ENCODE data around the gene LCN1. TPM values are rescaled to one million over a fixed set of nuclear protein-coding genes. Genes with fewer than 3 reads are reported as not detected.
"Not testable (repeated sequence)": the region's sequence is repeated elsewhere in the genome, so short reads cannot be mapped to it uniquely, and the experiment has no call there.

Gene LCN1
- total RNA-seq, 1 donor from 2014 or later: not detected

- not testable (repeated sequence) for DNase-seq (ENCODE audit: low spot score in 2 of 2); FAIRE-seq
These were observed 22.1 kb downstream of the LCN1 start for GRCh38 chr9:135543262-135543894.

GRCh38 chr9:135544981-135545635, 23.9 kb downstream of the LCN1 start:
- DNase-seq (ENCODE audit: low spot score in 2 of 2): no peak
- FAIRE-seq: no peak

GRCh38 chr9:135545646-135546176, 24.5 kb downstream of the LCN1 start, which contains the start of gene OBP2A:
OBP2A (plus strand) TSS chr9:135546126; CDS start chr9:135546181, 55 bp downstream.
- FAIRE-seq; DNase-seq (ENCODE audit: low spot score in 2 of 2): not testable (repeated sequence)

GRCh38 chr9:135546792-135547617, 25.8 kb downstream of the LCN1 start:
- DNase-seq (ENCODE audit: low spot score in 2 of 2); FAIRE-seq: not testable (repeated sequence)

GRCh38 chr9:135547756-135548736, 26.8 kb downstream of the LCN1 start:
- FAIRE-seq (no peak), DNase-seq (ENCODE audit: low spot score in 2 of 2) (no peak)

GRCh38 chr9:135549478-135550343, 28.5 kb downstream of the LCN1 start:
- FAIRE-seq; DNase-seq (ENCODE audit: low spot score in 2 of 2): not testable (repeated sequence)

GRCh38 chr9:135550344-135550918, 29.2 kb downstream of the LCN1 start:
- no peak for FAIRE-seq
- DNase-seq (ENCODE audit: low spot score in 2 of 2): no peak

- FAIRE-seq: no peak
- no peak for DNase-seq (ENCODE audit: low spot score in 2 of 2)
These were observed 29.8 kb downstream of the LCN1 start for GRCh38 chr9:135551031-135551430.

- FAIRE-seq (no peak), DNase-seq (ENCODE audit: low spot score in 2 of 2) (no peak)
These were observed 30.2 kb downstream of the LCN1 start for GRCh38 chr9:135551456-135551855.

GRCh38 chr9:135552021-135552697, 30.9 kb downstream of the LCN1 start:
- FAIRE-seq (no peak), DNase-seq (ENCODE audit: low spot score in 2 of 2) (no peak)

- FAIRE-seq: no peak
These were observed 31.5 kb downstream of the LCN1 start for GRCh38 chr9:135552698-135553171.

GRCh38 chr9:135554718-135555117, 33.5 kb downstream of the LCN1 start:
- DNase-seq (ENCODE audit: low spot score in 2 of 2): no peak

More at GRCh38 chr9:135552698-135553171, 31.5 kb downstream of the LCN1 start:
- DNase-seq (ENCODE audit: low spot score in 2 of 2): no peak

GRCh38 chr9:135555203-135555602, 34.0 kb downstream of the LCN1 start:
- no peak for FAIRE-seq
- DNase-seq (ENCODE audit: low spot score in 2 of 2): no peak

More at GRCh38 chr9:135554718-135555117, 33.5 kb downstream of the LCN1 start:
- no peak for FAIRE-seq

- no peak for FAIRE-seq
- no peak for DNase-seq (ENCODE audit: low spot score in 2 of 2)
These were observed 34.7 kb downstream of the LCN1 start for GRCh38 chr9:135555910-135556309.

- no peak for FAIRE-seq
- no peak for DNase-seq (ENCODE audit: low spot score in 2 of 2)
These were observed 38.4 kb downstream of the LCN1 start for GRCh38 chr9:135559606-135560005.

GRCh38 chr9:135561391-135562234, 40.4 kb downstream of the LCN1 start, which contains the start of gene PAEP:
PAEP (plus strand) TSS chr9:135561756.
- FAIRE-seq (no peak), DNase-seq (ENCODE audit: low spot score in 2 of 2) (no peak)
